Measurements from ENCODE around the gene NTRK3. TPM values are rescaled to one million over a fixed set of nuclear protein-coding genes. Genes with fewer than 3 reads are reported as not detected.

The NTRK3 gene
- total and polyA plus RNA-seq, 2 of the 8 experiments (the other 6 are each of a cell fraction or from before 2014, with no cell fraction given) = 4.5 to 6.8 TPM

GRCh38 chr15:88219623-88220022 lies 36.9 kb downstream of the NTRK3 start:
- no peaks in the 10 kb centered on the region for H4K20me1 ChIP-seq (replicated peaks in 1 of 2; ENCODE audit: control insufficient read depth in 1 of 2, insufficient read depth in 2 of 2, low read length in 2 of 2)
- no peaks in the 10 kb centered on the region for H3K27me3 ChIP-seq (replicated peaks in 1 of 4; ENCODE audit: control insufficient read depth in 3 of 4, extremely low read depth in 1 of 4, insufficient read depth in 3 of 4, low read length in 3 of 4)
- H3K79me1 ChIP-seq (ENCODE audit: low read depth, low read length) = no peaks in the 10 kb centered on the region; the same call in 1 of the 2 replicates
- no peak overlapping the region for H2BK15ac ChIP-seq (ENCODE audit: low read length)
- H3K36me3 ChIP-seq (ENCODE audit: control insufficient read depth in 2 of 4, insufficient read depth in 4 of 4, low read length in 3 of 4) = no peaks in the 10 kb centered on the region; a peak in 1 of 8 replicates
- no peaks in the 10 kb centered on the region for H3K9me3 ChIP-seq (ENCODE audit: insufficient read depth in 2 of 2, low read depth in 1 of 2, low read length in 1 of 2)
- no peak overlapping the region for H4K91ac ChIP-seq (replicated peaks; ENCODE audit: insufficient read length, low read length)
- no peak overlapping the region for H2BK5ac ChIP-seq (ENCODE audit: low read depth, low read length)
- no peak overlapping the region for H3K27ac ChIP-seq (ENCODE audit: low read depth, low read length)
- H3K4me1 ChIP-seq (replicated peaks in 1 of 4; ENCODE audit: control insufficient read depth in 3 of 4, insufficient read depth in 4 of 4, low read length in 3 of 4) = peaks cover 0 to 5% (median under 1%) of the 10 kb centered on the region in 4 experiments; a peak in 2 of 7 replicates
- H4K8ac ChIP-seq (ENCODE audit: extremely low read depth, insufficient read depth, low read length) = no peak overlapping the region
- no peak for DNase-seq (ENCODE audit: low read depth in 1 of 2, low spot score in 2 of 2)
- CTCF ChIA-PET (ENCODE audit: partially characterized antibody) = interaction anchor here (0.6 to 8.9 kb wide), 10 partner anchors 8 to 216 kb away, joined by 3 to 53 read pairs (median 4); no protein-coding TSS in a partner anchor
- H3K18ac ChIP-seq (ENCODE audit: extremely low read depth, low read length) = no peak overlapping the region
- H2BK20ac ChIP-seq (ENCODE audit: low read length) = no peak overlapping the region
- no peaks in the 10 kb centered on the region for H3K79me2 ChIP-seq (ENCODE audit: control insufficient read depth in 1 of 2, insufficient read depth in 2 of 2, low read length in 2 of 2)
- POLR2A ChIA-PET (ENCODE audit: partially characterized antibody) = no interaction called here
- no peak overlapping the region for H4K5ac ChIP-seq (ENCODE audit: insufficient read length, low read depth, low read length)
- no peak overlapping the region for H2BK120ac ChIP-seq (replicated peaks; ENCODE audit: low read depth, low read length)
- H2AFZ ChIP-seq (ENCODE audit: low read length) = no peak overlapping the region
- 64% methylated on average over 3 of the region's 3 CpGs; no CpG with 5 or more reads in 1 of the 2 experiments for WGBS, 2 experiments (ENCODE audit: extremely low coverage in 1 of 2, insufficient coverage in 1 of 2, insufficient read length in 1 of 2, insufficient replicate concordance in 2 of 2, low coverage in 1 of 2, low lambda C conversion rate in 2 of 2, missing lambda C conversion rate in 1 of 2)
- H3K4me2 ChIP-seq (ENCODE audit: insufficient read depth in 1 of 2, low read depth in 2 of 2, low read length in 2 of 2) = no peak overlapping the region
- no peak overlapping the region for H2BK12ac ChIP-seq (ENCODE audit: low read depth, low read length)
- H3K23ac ChIP-seq (ENCODE audit: insufficient read length) = no peak overlapping the region
- no peak overlapping the region for H3K4me3 ChIP-seq (ENCODE audit: extremely low read depth in 1 of 4, insufficient read depth in 2 of 4, low read depth in 3 of 4, low read length in 4 of 4)
- H3K4ac ChIP-seq (replicated peaks; ENCODE audit: insufficient read length, low read depth, low read length) = no peak overlapping the region
- FAIRE-seq = no peak
- no peaks in the 10 kb centered on the region for H3K23me2 ChIP-seq (ENCODE audit: low read depth, low read length)
- no peak overlapping the region for H2AK5ac ChIP-seq (ENCODE audit: low read depth, low read length)
- H3K56ac ChIP-seq (replicated peaks; ENCODE audit: insufficient read length, low read depth, low read length) = no peak overlapping the region
- H3K9ac ChIP-seq (replicated peaks in 1 of 4; ENCODE audit: extremely low read depth in 1 of 4, low read depth in 3 of 4, low read length in 3 of 4) = no peak overlapping the region
- no peak overlapping the region for H3K14ac ChIP-seq (ENCODE audit: insufficient read length)
